ENCODE measurements around the gene FRZB.
A peak's percentile ranks its signal among the peaks of the same experiment; 100 is the strongest.
"Not testable (repeated sequence)": the region's sequence is repeated elsewhere in the genome, so short reads cannot be mapped to it uniquely, and the experiment has no call there.

Gene FRZB

DNA sequence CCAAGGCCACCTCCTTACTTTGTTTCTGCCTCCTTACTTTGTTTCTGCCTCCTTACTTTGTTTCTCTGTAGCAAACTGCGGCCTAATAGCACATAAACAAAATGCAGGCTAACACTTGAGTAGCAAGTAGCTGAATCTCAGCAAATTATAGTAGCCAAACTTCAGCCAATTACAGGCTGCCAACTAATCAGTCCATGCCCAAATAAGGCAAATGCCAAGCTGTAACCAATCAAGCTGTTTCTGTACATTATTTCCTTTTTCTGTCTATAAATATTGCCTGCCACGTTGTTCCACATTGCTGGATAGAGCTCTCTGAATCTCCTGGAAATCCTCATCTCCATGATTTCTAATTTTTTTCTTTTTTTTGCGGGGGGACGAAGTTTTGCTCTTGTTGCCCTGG lies 28.7 kb upstream of the FRZB start:
- no peak overlapping the region for H3K4me3 ChIP-seq
- TF ChIP-seq POLR2AphosphoS5 (IDR thresholded peaks at IDR 0.05; ENCODE audit: borderline replicate concordance, low read depth, low read length) (no peak), EZH2 (IDR thresholded peaks at IDR 0.05) (no peak), FOXP2 (optimal IDR thresholded peaks at IDR 0.05; ENCODE audit: control extremely low read depth, extremely low read length, insufficient read depth) (no peak)
- H3K9ac ChIP-seq (ENCODE audit: insufficient read length): no peak overlapping the region
- no peaks in the 10 kb centered on the region for H3K9me3 ChIP-seq (ENCODE audit: low read depth, low read length)
- no peaks in the 10 kb centered on the region; the same call in 1 of the 2 replicates for H3K36me3 ChIP-seq (ENCODE audit: insufficient read depth, low read length)
- DNase-seq (ENCODE audit: low read depth, low spot score): no peak
- no peak overlapping the region for H3K27ac ChIP-seq

DNA sequence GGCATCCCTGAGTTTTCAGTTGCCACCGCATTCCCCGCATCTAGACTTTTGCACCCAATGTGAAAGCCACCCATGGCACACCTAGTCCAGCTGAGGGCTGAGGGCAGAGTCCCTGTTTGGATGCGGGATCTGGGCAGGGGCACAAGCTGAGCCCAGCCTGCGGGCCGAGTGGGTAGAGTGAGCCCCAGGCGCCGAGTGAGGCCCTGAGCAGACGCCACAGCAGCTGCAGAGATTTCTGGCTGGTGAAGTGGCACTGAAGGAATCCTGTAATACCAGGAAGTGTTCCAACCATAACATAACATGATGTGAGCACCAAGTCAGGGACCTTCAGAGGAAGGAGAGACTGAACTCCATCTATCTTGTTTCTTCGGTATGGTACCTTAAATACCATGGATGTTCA lies 27.7 kb upstream of the FRZB start:
- H3K36me3 ChIP-seq (ENCODE audit: insufficient read depth, low read length): no peaks in the 10 kb centered on the region; the same call in 1 of the 2 replicates
- no peak overlapping the region for H3K4me3 ChIP-seq
- H3K27ac ChIP-seq: 0 out of 2 replicates have a peak overlapping the region, but pooled peaks have one; percentile 23
- no peaks in the 10 kb centered on the region for H3K9me3 ChIP-seq (ENCODE audit: low read depth, low read length)
- no peak for DNase-seq (ENCODE audit: low read depth, low spot score)
- H3K9ac ChIP-seq (ENCODE audit: insufficient read length): no peak overlapping the region
- no peak for TF ChIP-seq EZH2 (IDR thresholded peaks at IDR 0.05)
- no peak for TF ChIP-seq POLR2AphosphoS5 (IDR thresholded peaks at IDR 0.05; ENCODE audit: borderline replicate concordance, low read depth, low read length)
- no peak for TF ChIP-seq FOXP2 (optimal IDR thresholded peaks at IDR 0.05; ENCODE audit: control extremely low read depth, extremely low read length, insufficient read depth)

DNA sequence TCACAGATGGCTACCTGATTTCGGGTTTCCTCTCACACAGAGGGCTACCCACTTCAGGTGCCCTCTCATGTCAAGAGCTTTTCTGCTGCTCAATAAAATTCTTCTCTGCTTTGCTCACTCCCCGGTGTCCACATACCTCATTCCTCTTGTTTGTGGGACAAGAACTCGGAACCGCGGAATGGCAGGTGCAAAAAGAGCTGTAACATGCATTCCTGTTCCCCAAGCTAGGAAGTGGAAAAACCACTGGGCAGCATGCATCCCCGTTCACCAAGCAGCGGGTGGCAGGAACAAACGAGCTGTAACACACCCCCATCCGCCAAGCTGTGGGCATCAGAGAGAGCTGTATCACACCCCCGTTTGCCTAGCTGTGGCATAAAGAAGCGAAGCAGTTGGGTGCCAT lies 27.2 kb upstream of the FRZB start:
- no peak overlapping the region for H3K9ac ChIP-seq (ENCODE audit: insufficient read length)
- H3K27ac ChIP-seq: no peak overlapping the region
- no peaks in the 10 kb centered on the region for H3K9me3 ChIP-seq (ENCODE audit: low read depth, low read length)
- no peak for DNase-seq (ENCODE audit: low read depth, low spot score)
- TF ChIP-seq EZH2 (IDR thresholded peaks at IDR 0.05): no peak
- no peak for TF ChIP-seq FOXP2 (optimal IDR thresholded peaks at IDR 0.05; ENCODE audit: control extremely low read depth, extremely low read length, insufficient read depth)
- no peak for TF ChIP-seq POLR2AphosphoS5 (IDR thresholded peaks at IDR 0.05; ENCODE audit: borderline replicate concordance, low read depth, low read length)
- no peak overlapping the region for H3K4me3 ChIP-seq
- H3K36me3 ChIP-seq (ENCODE audit: insufficient read depth, low read length): no peaks in the 10 kb centered on the region; the same call in 1 of the 2 replicates

DNA sequence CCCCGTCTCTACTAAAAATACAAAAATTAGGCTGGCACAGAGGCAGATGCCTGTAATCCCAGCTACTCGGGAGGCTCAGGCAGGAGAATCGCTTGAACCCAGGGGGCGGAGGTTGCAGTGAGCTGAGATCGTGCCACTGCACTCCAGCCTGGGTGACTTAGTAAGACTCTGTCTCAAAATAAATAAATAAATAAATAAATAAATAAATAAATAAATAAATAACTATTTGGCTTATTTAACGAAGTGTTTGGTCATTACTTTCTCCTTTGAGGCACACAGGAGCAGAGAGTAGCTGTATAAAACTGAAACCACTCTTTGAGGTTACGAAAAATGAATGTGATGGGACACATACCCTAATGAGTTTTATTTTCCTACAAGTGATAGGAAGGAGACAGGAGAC lies 26.6 kb upstream of the FRZB start:
- H3K36me3 ChIP-seq (ENCODE audit: insufficient read depth, low read length): not testable (repeated sequence)

DNA sequence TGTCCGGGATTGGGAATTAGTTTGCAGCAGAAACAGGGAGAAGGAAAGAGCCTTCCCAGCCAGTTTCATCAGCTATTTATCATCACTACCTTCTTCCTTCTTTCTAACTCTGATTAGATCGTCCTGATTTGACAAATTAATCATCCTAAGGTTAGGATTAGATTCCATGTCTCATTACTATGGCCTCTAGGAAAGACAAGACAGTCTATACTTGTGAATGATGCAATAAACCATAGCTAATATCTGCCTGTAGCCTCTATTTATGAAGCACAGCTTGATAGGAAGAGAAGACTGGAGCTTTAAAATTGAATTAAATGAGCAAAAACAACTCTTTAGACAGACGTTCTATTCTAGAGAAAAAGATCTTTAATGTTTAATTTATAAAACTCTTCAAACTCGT lies 25.2 kb upstream of the FRZB start:
- TF ChIP-seq EZH2 (IDR thresholded peaks at IDR 0.05) (no peak), FOXP2 (optimal IDR thresholded peaks at IDR 0.05; ENCODE audit: control extremely low read depth, extremely low read length, insufficient read depth) (no peak), POLR2AphosphoS5 (IDR thresholded peaks at IDR 0.05; ENCODE audit: borderline replicate concordance, low read depth, low read length) (no peak; the same call in 1 of the 2 replicates)
- Histone ChIP-seq H3K27ac (peak overlapping the region; percentile 81), H3K4me3 (peak overlapping the region; percentile 43), H3K9me3 (ENCODE audit: low read depth, low read length) (no peaks in the 10 kb centered on the region), H3K9ac (ENCODE audit: insufficient read length) (peak overlapping the region; percentile 49), H3K36me3 (ENCODE audit: insufficient read depth, low read length) (no peaks in the 10 kb centered on the region; the same call in 1 of the 2 replicates)
- DNase-seq (ENCODE audit: low read depth, low spot score): peak; percentile 56

More for the DNA sequence above, 26.6 kb upstream of the FRZB start:
- not testable (repeated sequence) for H3K27ac ChIP-seq; H3K9ac ChIP-seq (ENCODE audit: insufficient read length); H3K4me3 ChIP-seq; H3K9me3 ChIP-seq (ENCODE audit: low read depth, low read length); DNase-seq (ENCODE audit: low read depth, low spot score)

DNA sequence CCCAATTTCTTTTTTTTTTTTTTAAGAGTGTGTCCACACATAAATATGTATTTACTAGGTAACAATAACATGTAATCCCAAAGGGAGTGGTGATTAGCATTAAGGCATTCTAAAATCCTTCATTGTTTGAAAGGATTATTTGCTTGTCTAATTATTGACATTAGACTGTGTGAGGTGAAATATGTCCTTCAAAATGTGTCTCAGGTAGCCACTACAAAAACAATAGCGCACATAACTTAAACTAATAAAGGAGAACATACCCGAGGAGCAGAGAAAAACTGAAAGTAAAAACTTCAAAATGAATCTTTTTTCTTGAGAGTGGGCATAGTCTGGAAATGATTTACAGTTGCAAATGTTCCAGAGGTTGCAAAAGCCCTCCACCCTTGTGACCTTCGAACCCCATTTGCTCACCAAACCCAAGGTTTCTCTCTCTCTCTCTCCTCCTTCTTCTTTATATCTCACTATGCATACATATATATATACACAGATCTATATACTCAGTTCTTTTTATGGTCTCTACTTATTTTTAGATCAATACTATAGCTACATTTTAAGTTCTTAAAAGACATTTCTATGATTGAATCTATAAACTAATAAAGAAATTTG lies 24.4 kb upstream of the FRZB start:
- Histone ChIP-seq H3K27ac (peak overlapping the region; percentile 81; the same call in 1 of the 2 replicates), H3K9ac (ENCODE audit: insufficient read length) (peak overlapping the region; percentile 6), H3K4me3 (peak overlapping the region; percentile 43; the same call in 1 of the 2 replicates), H3K36me3 (ENCODE audit: insufficient read depth, low read length) (no peaks in the 10 kb centered on the region; the same call in 1 of the 2 replicates), H3K9me3 (ENCODE audit: low read depth, low read length) (no peaks in the 10 kb centered on the region)
- no peak for DNase-seq (ENCODE audit: low read depth, low spot score)
- TF ChIP-seq POLR2AphosphoS5 (IDR thresholded peaks at IDR 0.05; ENCODE audit: borderline replicate concordance, low read depth, low read length): no peak
- no peak for TF ChIP-seq FOXP2 (optimal IDR thresholded peaks at IDR 0.05; ENCODE audit: control extremely low read depth, extremely low read length, insufficient read depth)
- no peak for TF ChIP-seq EZH2 (IDR thresholded peaks at IDR 0.05)

DNA sequence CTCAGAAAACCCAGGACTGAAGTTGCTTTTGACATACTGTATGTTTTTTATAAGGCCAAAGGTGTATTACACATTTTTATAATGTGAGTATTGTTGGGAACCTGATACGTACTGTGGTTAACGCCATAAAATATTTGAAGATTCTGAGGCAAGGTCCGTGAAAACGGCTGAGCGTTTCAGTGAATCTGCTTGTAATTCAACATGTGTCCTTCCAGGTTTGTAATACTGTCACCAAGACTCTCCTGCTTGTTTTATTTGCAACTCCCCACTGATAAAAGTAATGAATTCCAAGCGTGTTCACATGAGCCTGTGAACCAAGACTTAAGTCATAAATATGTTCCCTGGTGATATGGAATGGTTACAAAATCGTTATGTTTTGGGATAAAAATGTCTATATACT lies 23.9 kb upstream of the FRZB start:
- H3K9ac ChIP-seq (ENCODE audit: insufficient read length): no peak overlapping the region
- TF ChIP-seq EZH2 (IDR thresholded peaks at IDR 0.05) (no peak), POLR2AphosphoS5 (IDR thresholded peaks at IDR 0.05; ENCODE audit: borderline replicate concordance, low read depth, low read length) (no peak), FOXP2 (optimal IDR thresholded peaks at IDR 0.05; ENCODE audit: control extremely low read depth, extremely low read length, insufficient read depth) (no peak)
- H3K27ac ChIP-seq: no peak overlapping the region
- DNase-seq (ENCODE audit: low read depth, low spot score): no peak
- no peaks in the 10 kb centered on the region for H3K9me3 ChIP-seq (ENCODE audit: low read depth, low read length)
- H3K4me3 ChIP-seq: no peak overlapping the region
- no peaks in the 10 kb centered on the region; the same call in 1 of the 2 replicates for H3K36me3 ChIP-seq (ENCODE audit: insufficient read depth, low read length)

DNA sequence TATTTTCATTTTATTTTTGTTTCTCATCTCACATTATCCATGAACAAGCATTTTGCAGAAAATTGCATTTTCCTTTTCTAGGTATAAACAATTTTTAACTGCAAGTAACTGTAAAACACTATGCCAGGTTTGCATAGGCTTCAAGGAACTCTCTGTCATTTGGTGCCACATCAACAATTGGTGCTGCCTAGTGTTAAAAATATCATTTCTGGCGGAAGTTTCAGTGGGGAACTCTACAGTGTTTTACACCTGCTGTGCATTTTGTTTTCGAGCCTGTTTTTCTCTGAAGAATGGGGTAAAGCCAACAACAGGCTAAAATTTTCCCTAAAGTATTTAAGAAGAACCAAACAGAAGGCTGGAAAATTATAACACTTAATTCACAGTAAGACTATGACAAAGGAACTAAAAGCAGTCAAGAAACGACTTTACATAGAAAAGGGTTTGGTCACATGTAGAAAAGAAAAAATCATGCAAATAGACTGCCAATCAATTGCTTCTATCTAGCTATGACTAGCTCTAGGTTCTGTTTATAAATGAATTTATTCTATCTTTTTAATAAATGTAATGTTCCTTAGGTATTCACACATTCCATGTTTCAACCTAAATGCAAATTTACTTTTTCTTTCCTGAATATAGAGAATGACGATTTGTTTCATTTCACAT lies 21.4 kb upstream of the FRZB start:
- no peak overlapping the region for H3K9ac ChIP-seq (ENCODE audit: insufficient read length)
- no peak for DNase-seq (ENCODE audit: low read depth, low spot score)
- no peaks in the 10 kb centered on the region for H3K36me3 ChIP-seq (ENCODE audit: insufficient read depth, low read length)
- no peak overlapping the region for H3K27ac ChIP-seq
- H3K9me3 ChIP-seq (ENCODE audit: low read depth, low read length): no peaks in the 10 kb centered on the region
- TF ChIP-seq EZH2 (IDR thresholded peaks at IDR 0.05): no peak
- no peak for TF ChIP-seq FOXP2 (optimal IDR thresholded peaks at IDR 0.05; ENCODE audit: control extremely low read depth, extremely low read length, insufficient read depth)
- no peak for TF ChIP-seq POLR2AphosphoS5 (IDR thresholded peaks at IDR 0.05; ENCODE audit: borderline replicate concordance, low read depth, low read length)
- no peak overlapping the region for H3K4me3 ChIP-seq

Data from SK-N-MC (cell line).